Body of pancreas (tissue), 4 donors: ENCODE data around the gene KCNAB1. TPM values are rescaled to one million over a fixed set of nuclear protein-coding genes. Genes with fewer than 3 reads are reported as not detected.
A peak's percentile ranks its signal among the peaks of the same experiment; 100 is the strongest.

ENCODE experiments used
- ATAC-seq: fragments of 150-250 bp; one replicate; pipeline ENCODE4 v1.9.1; 2016
- DNase-seq, 4 donors: peaks; one replicate each; pipeline ENCODE4 v3.0.0-alpha.2; 2019
- H3K27ac ChIP-seq, 4 donors: fragments of 200-600 bp; sonication (generic); 1 replicate in 3 of 4; 2 replicates in 1 of 4; pipeline versions ENCODE4 v1.5.1 to v1.6.1; 2016 to 2019; ENCODE audit warnings: mild to moderate bottlenecking in 1 of 4, mixed read lengths in 1 of 4, moderate library complexity in 1 of 4
- H3K27me3 ChIP-seq, 2 donors: fragments of 200-600 bp; sonication (generic); one replicate each; pipeline ENCODE4 v1.6.0; 2016; ENCODE audit warnings: mild to moderate bottlenecking in 1 of 2
- H3K36me3 ChIP-seq, 2 donors: fragments of 200-600 bp; sonication (generic); replicated peaks in 1 of 2; 2 replicates each; pipeline ENCODE4 v1.5.1; 2016; ENCODE audit warnings: low read depth in 2 of 2; ENCODE audit not compliant: insufficient read depth in 1 of 2
- H3K4me1 ChIP-seq: fragments of 200-600 bp; sonication (generic); one replicate; pipeline ENCODE4 v1.6.0; 2016
- H3K4me3 ChIP-seq, 2 donors: fragments of 200-600 bp; sonication (generic); 1 replicate in 1 of 2; 2 replicates in 1 of 2; pipeline ENCODE4 v1.5.1; 2016 to 2019
- H3K9me3 ChIP-seq, 3 donors: fragments of 200-600 bp; sonication (generic); 1 replicate in 2 of 3; 2 replicates in 1 of 3; pipeline ENCODE4 v1.5.1; 2016
- CTCF ChIP-seq, 7 experiments: fragments of 450-650 bp in 4 of 7; fragments of 200-600 bp in 3 of 7; sonication (generic) in 3 of 7; IDR thresholded peaks; one replicate each; pipeline ENCODE4 v1.5.1; 2016 to 2019; ENCODE audit warnings: antibody characterized with exemption in 7 of 7
- POLR2A ChIP-seq, 3 donors: fragments of 450-650 bp; IDR thresholded peaks; one replicate each; pipeline ENCODE4 v1.6.1; 2016; ENCODE audit warnings: antibody characterized with exemption in 3 of 3, mild to moderate bottlenecking in 2 of 3
- WGBS, 2 donors: methylation state at CpG; one replicate each; pipeline ENCODE4 v1.1.5; 2017; 5-methylcytosine and 5-hydroxymethylcytosine counted together
- intact Hi-C: fragments of 100-400 bp; cut with DNase I; formaldehyde crosslinking; loops from one replicate; pipeline ENCODE4 v1.15.1; 2023
- total RNA-seq, 2 donors: library from RNA; depleted of rRNA; stranded (reverse); fragments of >200 nt; gene quantifications; one replicate each; pipeline ENCODE4 v1.1.0, GENCODE V29; 2016

The KCNAB1 gene
- total RNA-seq, 2 donors from 2014 or later, result 5.2 to 5.3 TPM

- TF ChIP-seq CTCF (IDR thresholded peaks at IDR 0.05) (no peak), POLR2A (IDR thresholded peaks at IDR 0.05) (no peak)
- WGBS, 2 donors, result 78 to 83% methylated on average over 4 of the region's 4 CpGs
- H3K27ac ChIP-seq, result no peak overlapping the region
- intact Hi-C loops, result no loop called here
- H3K36me3 ChIP-seq, result no peaks in the 10 kb centered on the region
- no peaks in the 10 kb centered on the region for H3K4me1 ChIP-seq
- no peaks in the 10 kb centered on the region for H3K27me3 ChIP-seq
- DNase-seq (no peak), ATAC-seq (no peak)
- no peaks in the 10 kb centered on the region for H3K9me3 ChIP-seq
- no peak overlapping the region for H3K4me3 ChIP-seq
These were observed 335.5 kb downstream of the KCNAB1 start for GRCh38 chr3:156455839-156456238.

- intact Hi-C loops, result no loop called here
- Histone ChIP-seq H3K36me3 (no peaks in the 10 kb centered on the region), H3K4me1 (no peaks in the 10 kb centered on the region), H3K27me3 (no peaks in the 10 kb centered on the region), H3K9me3 (no peaks in the 10 kb centered on the region), H3K27ac (peak overlapping the region; percentile 28 to 58 (median 54)), H3K4me3 (no peak overlapping the region)
- DNase-seq, result peak in 2 of 4 donors; percentile 27 to 39
- peak; percentile 64 for ATAC-seq
- TF ChIP-seq POLR2A (IDR thresholded peaks at IDR 0.05), result no peak
- TF ChIP-seq CTCF (IDR thresholded peaks at IDR 0.05), result no peak
- 54 to 77% methylated on average over 2 to 5 of the region's 5 CpGs for WGBS, 2 donors
These were observed 336.4 kb downstream of the KCNAB1 start for GRCh38 chr3:156456771-156457224.

- WGBS, 2 donors, result 58 to 63% methylated on average over 7 of the region's 7 CpGs
- H3K4me1 ChIP-seq, result no peaks in the 10 kb centered on the region
- intact Hi-C loops, result no loop called here
- H3K9me3 ChIP-seq, result no peaks in the 10 kb centered on the region
- peak overlapping the region in 3 of 4 donors; percentile 15 to 38 (median 34) for H3K27ac ChIP-seq
- H3K4me3 ChIP-seq, result no peak overlapping the region
- no peaks in the 10 kb centered on the region for H3K27me3 ChIP-seq
- DNase-seq (peak in 3 of 4 donors; percentile 40 to 50 (median 49)), ATAC-seq (peak; percentile 62)
- no peaks in the 10 kb centered on the region for H3K36me3 ChIP-seq
- no peak for TF ChIP-seq CTCF (IDR thresholded peaks at IDR 0.05)
- no peak for TF ChIP-seq POLR2A (IDR thresholded peaks at IDR 0.05)
These were observed 339.1 kb downstream of the KCNAB1 start for GRCh38 chr3:156459434-156459833.

GRCh38 chr3:156460206-156460611 is 339.8 kb downstream of the KCNAB1 start:
- no peak overlapping the region for H3K4me3 ChIP-seq
- intact Hi-C loops, result no loop called here
- no peaks in the 10 kb centered on the region for H3K4me1 ChIP-seq
- ATAC-seq (no peak), DNase-seq (no peak)
- H3K27ac ChIP-seq, result no peak overlapping the region
- no peaks in the 10 kb centered on the region for H3K36me3 ChIP-seq
- no peaks in the 10 kb centered on the region for H3K9me3 ChIP-seq
- TF ChIP-seq CTCF (IDR thresholded peaks at IDR 0.05) (no peak), POLR2A (IDR thresholded peaks at IDR 0.05) (no peak)
- H3K27me3 ChIP-seq, result no peaks in the 10 kb centered on the region
- WGBS, 2 donors, result 53% methylated on average over 2 of the region's 2 CpGs

- no peaks in the 10 kb centered on the region for H3K36me3 ChIP-seq
These were observed 341.5 kb downstream of the KCNAB1 start for GRCh38 chr3:156461889-156462288.

More at GRCh38 chr3:156461889-156462288, 341.5 kb downstream of the KCNAB1 start:
- H3K4me3 ChIP-seq, result no peak overlapping the region
- no peaks in the 10 kb centered on the region for H3K4me1 ChIP-seq
- no peak overlapping the region for H3K27ac ChIP-seq
- DNase-seq (no peak), ATAC-seq (no peak)
- H3K27me3 ChIP-seq, result no peaks in the 10 kb centered on the region
- intact Hi-C loops, result no loop called here
- H3K9me3 ChIP-seq, result no peaks in the 10 kb centered on the region
- WGBS, 2 donors, result 93 to 96% methylated on average over 1 of the region's 1 CpG
- TF ChIP-seq POLR2A (IDR thresholded peaks at IDR 0.05), result no peak
- TF ChIP-seq CTCF (IDR thresholded peaks at IDR 0.05), result no peak
